SK-N-MC (cell line): Measurements from ENCODE around the gene LRRC71.

Experiments
- EZH2 ChIP-seq: fragments of 200-600 bp; sonication (generic); IDR thresholded peaks from one replicate; pipeline ENCODE4 v1.6.1; 2017; ENCODE audit warnings: antibody characterized with exemption
- POLR2AphosphoS5 ChIP-seq: IDR thresholded peaks from 2 replicates; pipeline ENCODE4 v1.6.1; 2012; ENCODE audit warnings: mild to moderate bottlenecking, low read depth, low read length, borderline replicate concordance

GRCh38 chr1:156939786-156940334 is 19.4 kb downstream of the LRRC71 start:
- TF ChIP-seq EZH2 (no peak), POLR2AphosphoS5 (no peak)
